GM21423 (cell line): Measurements from ENCODE around the gene PHYH.

ENCODE experiments used
- ATAC-seq: cut with Tn5 transposase; IDR thresholded peaks from one replicate; pipeline ENCODE4 v1.9.1; 2021; ENCODE audit warnings: mild to moderate bottlenecking, moderate library complexity; ENCODE audit not compliant: unreplicated experiment

Gene PHYH

GRCh38 chr10:13231190-13231589, 68.7 kb downstream of the PHYH start:
- ATAC-seq = no peak
